IMR-90 (cell line): Measurements from ENCODE around the gene RPL15. TPM values are rescaled to one million over a fixed set of nuclear protein-coding genes. Genes with fewer than 3 reads are reported as not detected.
A peak's percentile ranks its signal among the peaks of the same experiment; 100 is the strongest.

Experiments used
- ATAC-seq: fragments of 200-7000 bp; cut with Tn5 transposase; 2 replicates; pipeline ENCODE4 v1.9.1; 2020; ENCODE audit warnings: low read depth, mild to moderate bottlenecking, moderate library complexity
- BruUV-seq: library from RNA; stranded (reverse); fragments of 400-500 nt; replicated peaks from 2 replicates; lab custom pipeline; 2021; lab: Mats Ljungman, UMichigan
- CTCF ChIA-PET: fragments of 300-600 bp; formaldehyde crosslinking; extraction: SDS; loops from one replicate; lab custom pipeline; 2021; ENCODE audit warnings: antibody characterized with exemption; lab: Yijun Ruan, JAX
- POLR2A ChIA-PET: fragments of 300-600 bp; sonication (Branson Sonifier 250); formaldehyde crosslinking; loops from one replicate; lab custom pipeline; 2022; ENCODE audit warnings: antibody characterized with exemption; ENCODE audit not compliant: unreplicated experiment; lab: Charles Lee
- DNase-seq: peaks from one replicate; pipeline ENCODE4 v3.0.0; 2013
- H2AFZ ChIP-seq: replicated peaks from 2 replicates; pipeline ENCODE3; 2013; ENCODE audit warnings: low read length, mild to moderate bottlenecking; ENCODE audit not compliant: poor library complexity
- H2AK5ac ChIP-seq: 2 replicates; pipeline ENCODE4 v1.6.1; 2013; ENCODE audit warnings: low read depth, low read length, inconsistent platforms
- H2AK9ac ChIP-seq: replicated peaks from 2 replicates; pipeline ENCODE3; 2013; ENCODE audit warnings: mild to moderate bottlenecking, low read depth, low read length, moderate library complexity; ENCODE audit not compliant: poor library complexity
- H2BK120ac ChIP-seq: 2 replicates; pipeline ENCODE4 v1.6.1; 2013; ENCODE audit warnings: low read depth, low read length, inconsistent platforms
- H2BK15ac ChIP-seq: 3 replicates; pipeline ENCODE4 v1.6.1; 2013; ENCODE audit warnings: low read depth, low read length, inconsistent platforms
- H2BK20ac ChIP-seq: 2 replicates; pipeline ENCODE4 v1.6.1; 2013; ENCODE audit warnings: low read depth, mild to moderate bottlenecking, inconsistent platforms, low read length, moderate library complexity
- H2BK5ac ChIP-seq: 2 replicates; pipeline ENCODE4 v1.6.1; 2013; ENCODE audit warnings: mild to moderate bottlenecking, low read depth, low read length, inconsistent platforms; ENCODE audit not compliant: poor library complexity, severe bottlenecking
- H3K14ac ChIP-seq: replicated peaks from 2 replicates; pipeline ENCODE4 v1.6.1; 2013; ENCODE audit warnings: low read depth, low read length, inconsistent platforms
- H3K18ac ChIP-seq: 2 replicates; pipeline ENCODE4 v1.6.1; 2013; ENCODE audit warnings: low read depth, low read length, control low read depth
- H3K23ac ChIP-seq: 2 replicates; pipeline ENCODE4 v1.6.1; 2013; ENCODE audit warnings: low read depth, low read length, inconsistent platforms
- H3K27ac ChIP-seq: 2 replicates; pipeline ENCODE4 v1.5.1; 2013; ENCODE audit warnings: mild to moderate bottlenecking, control low read depth, low read length; ENCODE audit not compliant: insufficient read depth
- H3K27me3 ChIP-seq: 2 replicates; pipeline ENCODE4 v1.6.1; 2013; ENCODE audit warnings: low read length; ENCODE audit not compliant: control insufficient read depth, insufficient read depth
- H3K36me3 ChIP-seq: 2 replicates; pipeline ENCODE4 v1.6.1; 2013; ENCODE audit warnings: low read length, mixed read lengths; ENCODE audit not compliant: control insufficient read depth, insufficient read depth
- H3K4ac ChIP-seq: 2 replicates; pipeline ENCODE4 v1.6.1; 2013; ENCODE audit warnings: low read depth, low read length, inconsistent platforms
- H3K4me1 ChIP-seq: 2 replicates; pipeline ENCODE4 v1.6.1; 2013; ENCODE audit warnings: low read length, mixed read lengths; ENCODE audit not compliant: control insufficient read depth, insufficient read depth
- H3K4me2 ChIP-seq: 2 replicates; pipeline ENCODE4 v1.6.1; 2013; ENCODE audit warnings: low read depth, mild to moderate bottlenecking, control low read depth, low read length, moderate library complexity
- H3K4me3 ChIP-seq: 2 replicates; pipeline ENCODE4 v1.5.1; 2013; ENCODE audit warnings: low read depth, mild to moderate bottlenecking, control low read depth, low read length, moderate library complexity; ENCODE audit not compliant: insufficient read depth
- H3K56ac ChIP-seq: 2 replicates; pipeline ENCODE4 v1.6.1; 2013; ENCODE audit warnings: low read length, inconsistent platforms; ENCODE audit not compliant: insufficient read depth; ENCODE audit errors: extremely low read depth
- H3K79me1 ChIP-seq, 2 experiments: 2 replicates each; pipeline ENCODE4 v1.6.1; 2013; ENCODE audit warnings: low read length in 2 of 2, inconsistent platforms in 1 of 2, low read depth in 1 of 2
- H3K9ac ChIP-seq: 2 replicates; pipeline ENCODE4 v1.6.1; 2013; ENCODE audit warnings: low read depth, low read length, control low read depth
- H3K9me1 ChIP-seq: 2 replicates; pipeline ENCODE4 v1.6.1; 2013; ENCODE audit warnings: low read length, inconsistent platforms; ENCODE audit not compliant: insufficient read depth
- H3K9me3 ChIP-seq: 2 replicates; pipeline ENCODE4 v1.6.1; 2013; ENCODE audit warnings: low read length; ENCODE audit not compliant: control insufficient read depth, insufficient read depth
- H4K20me1 ChIP-seq: 2 replicates; pipeline ENCODE4 v1.6.1; 2013; ENCODE audit warnings: low read length, inconsistent platforms; ENCODE audit not compliant: insufficient read depth
- H4K5ac ChIP-seq: 2 replicates; pipeline ENCODE4 v1.6.1; 2013; ENCODE audit warnings: mild to moderate bottlenecking, low read depth, low read length, control low read depth
- H4K8ac ChIP-seq, 2 experiments: 2 replicates each; pipeline ENCODE4 v1.6.1; 2013; ENCODE audit warnings: low read depth in 2 of 2, low read length in 2 of 2, control low read depth in 1 of 2, inconsistent platforms in 1 of 2
- H4K91ac ChIP-seq: 2 replicates; pipeline ENCODE4 v1.6.1; 2013; ENCODE audit warnings: low read depth, low read length, inconsistent platforms; ENCODE audit not compliant: insufficient read depth
- BHLHE40 ChIP-seq: fragments of 150-350 bp; IDR thresholded peaks from 2 replicates; pipeline ENCODE4 v1.6.1; 2016; ENCODE audit warnings: mild to moderate bottlenecking, low read depth, low read length
- CEBPB ChIP-seq: IDR thresholded peaks from 2 replicates; pipeline ENCODE4 v1.6.1; 2012; ENCODE audit warnings: low read depth, low read length, improper control_type of control experiment
- CHD1 ChIP-seq: IDR thresholded peaks from 2 replicates; pipeline ENCODE4 v1.6.1; 2012; ENCODE audit warnings: low read depth, low read length, improper control_type of control experiment
- ELK1 ChIP-seq: fragments of 150-350 bp; IDR thresholded peaks from 2 replicates; pipeline ENCODE4 v1.6.1; 2016; ENCODE audit warnings: low read depth, mild to moderate bottlenecking, low read length, moderate library complexity, borderline replicate concordance
- FOS ChIP-seq: fragments of 150-350 bp; IDR thresholded peaks from 2 replicates; pipeline ENCODE4 v1.6.1; 2016; ENCODE audit warnings: low read depth, low read length
- MAZ ChIP-seq: IDR thresholded peaks from 2 replicates; pipeline ENCODE4 v1.6.1; 2012; ENCODE audit warnings: low read depth, mild to moderate bottlenecking, low read length, improper control_type of control experiment, moderate library complexity, borderline replicate concordance
- MXI1 ChIP-seq: IDR thresholded peaks from 2 replicates; pipeline ENCODE4 v1.6.1; 2012; ENCODE audit warnings: low read depth, mild to moderate bottlenecking, low read length, moderate library complexity, borderline replicate concordance
- NFE2L2 ChIP-seq: fragments of 150-350 bp; IDR thresholded peaks from 2 replicates; pipeline ENCODE4 v1.6.1; 2016; ENCODE audit warnings: low read depth, mild to moderate bottlenecking, low read length
- RCOR1 ChIP-seq: IDR thresholded peaks from 2 replicates; pipeline ENCODE4 v1.6.1; 2012; ENCODE audit warnings: mild to moderate bottlenecking, low read length, improper control_type of control experiment; ENCODE audit not compliant: insufficient replicate concordance
- RFX5 ChIP-seq: IDR thresholded peaks from 2 replicates; pipeline ENCODE4 v1.8.0; 2012; ENCODE audit warnings: low read depth, mild to moderate bottlenecking, low read length, moderate library complexity
- SMC3 ChIP-seq: fragments of 150-350 bp; IDR thresholded peaks from 2 replicates; pipeline ENCODE4 v1.6.1; 2016; ENCODE audit warnings: low read depth, mild to moderate bottlenecking, antibody characterized with exemption, low read length, moderate library complexity
- USF2 ChIP-seq: fragments of 150-350 bp; IDR thresholded peaks from 2 replicates; pipeline ENCODE4 v1.6.1; 2017; ENCODE audit warnings: mild to moderate bottlenecking, antibody characterized with exemption, low read length, low read depth
- WGBS, 2 experiments: methylation state at CpG; one replicate each; pipeline versions ENCODE4 v1.1.5 to v1.1.7; 2013; ENCODE audit warnings: missing lambda C conversion rate in 2 of 2; ENCODE audit not compliant: insufficient read length in 1 of 2; ENCODE audit errors: extremely low coverage in 2 of 2; 5-methylcytosine and 5-hydroxymethylcytosine counted together
- dilution Hi-C: fragments of 300-500 bp; cut with HindIII; formaldehyde crosslinking; loops from one replicate; pipeline ENCODE4 v1.14.3; 2018; ENCODE audit warnings: low sequenced_read_pairs; ENCODE audit not compliant: unreplicated experiment
- in situ Hi-C: fragments of 300-500 bp; cut with MboI; formaldehyde crosslinking; loops from 3 replicates; pipeline ENCODE4 v1.14.3; 2019; ENCODE audit warnings: low sequenced_read_pairs, inconsistent platforms, mixed read lengths
- intact Hi-C: fragments of 100-400 bp; cut with micrococcal nuclease; formaldehyde crosslinking; loops from 2 replicates; pipeline ENCODE4 v1.10.0; 2022
- polyA plus RNA-seq, 3 experiments: library from polyadenylated mRNA; depleted of rRNA; stranded (reverse); fragments of >200 nt; gene quantifications; 2 replicates each; pipeline ENCODE4 v1.2.3, GENCODE V29; 2012; ENCODE audit warnings: low replicate concordance in 1 of 3
- total RNA-seq: library from RNA; depleted of rRNA; stranded (reverse); fragments of >200 nt; gene quantifications from 2 replicates; pipeline ENCODE4 v1.2.3, GENCODE V29; 2012

Gene RPL15
- total and polyA plus RNA-seq, 2 of the 4 experiments (the other 2 are of a cell fraction), result 1,419 to 4,701 TPM

DNA sequence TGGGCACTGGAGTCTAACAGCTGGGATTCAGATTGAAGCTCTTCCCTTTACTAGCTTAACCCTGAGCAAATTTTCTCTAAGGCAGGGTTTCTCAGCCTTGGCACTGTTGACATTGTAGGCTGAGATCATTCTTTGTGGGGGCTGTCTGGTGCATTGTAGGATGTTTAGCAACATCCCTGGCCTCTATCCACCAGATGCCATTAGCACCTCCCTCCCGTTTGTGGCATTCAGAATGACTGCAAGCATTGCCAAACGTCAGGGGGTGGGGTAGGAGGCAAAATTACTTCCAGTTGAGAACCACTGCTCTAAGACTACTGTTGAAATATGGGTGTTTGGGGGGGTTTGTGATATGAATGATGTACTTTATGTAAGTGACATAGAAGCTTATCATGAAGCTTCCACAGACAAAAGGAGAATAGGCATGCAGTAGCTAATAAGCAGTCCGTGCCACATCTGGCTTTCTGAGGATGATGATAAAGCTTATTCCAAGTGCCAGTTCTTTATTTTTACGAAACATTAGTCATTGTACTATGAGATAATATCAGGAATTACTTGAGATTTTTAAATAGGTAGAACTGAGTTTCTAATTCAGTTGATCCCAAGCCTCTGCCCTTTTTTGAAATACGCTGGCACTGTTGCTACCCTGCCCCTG, 39.5 kb upstream of the RPL15 start:
- peaks cover 6% of the 10 kb centered on the region; the same call in 1 of the 2 replicates for H3K36me3 ChIP-seq
- ATAC-seq (peak; percentile 61), DNase-seq (peak; percentile 81)
- H2BK20ac ChIP-seq, result no peak overlapping the region
- no peaks in the 10 kb centered on the region for H3K9me3 ChIP-seq
- TF ChIP-seq BHLHE40, result peak; percentile 51; the same call in 1 of the 2 replicates
- TF ChIP-seq SMC3, result 0 out of 2 replicates have a peak, but pooled peaks have one; percentile 11
- TF ChIP-seq CEBPB, result peak; percentile 95
- TF ChIP-seq MAZ, result peak; percentile 72; the same call in 1 of the 2 replicates
- no peak for TF ChIP-seq RFX5
- no peak for TF ChIP-seq USF2
- no peak for TF ChIP-seq NFE2L2
- no peak for TF ChIP-seq CHD1
- TF ChIP-seq MXI1, result no peak
- peak; percentile 13; the same call in 1 of the 2 replicates for TF ChIP-seq FOS
- TF ChIP-seq RCOR1, result no peak
- TF ChIP-seq ELK1, result no peak
- CTCF ChIA-PET, result interaction anchor here (1.6 kb wide), 1 partner anchor 11 kb away, joined by 5 read pairs; no protein-coding TSS in a partner anchor
- in situ Hi-C loops, result loop anchor here (25.0 kb wide), 2 partner anchors 360 to 810 kb away; no protein-coding TSS in a partner anchor
- H2BK120ac ChIP-seq, result no peak overlapping the region
- H3K9ac ChIP-seq, result no peak overlapping the region
- no peak overlapping the region for H4K8ac ChIP-seq
- H2BK15ac ChIP-seq, result no peak overlapping the region
- no peak overlapping the region for H4K5ac ChIP-seq
- peaks cover 19 to 75% of the 10 kb centered on the region in 2 experiments for H3K79me1 ChIP-seq
- no peak overlapping the region for H3K23ac ChIP-seq
- dilution Hi-C loops, result no loop called here
- H3K9me1 ChIP-seq, result peaks cover 5% of the 10 kb centered on the region
- H3K4ac ChIP-seq, result no peak overlapping the region
- H2BK5ac ChIP-seq, result no peak overlapping the region
- H2AFZ ChIP-seq, result no peak overlapping the region
- POLR2A ChIA-PET, result interaction anchor here (1.5 kb wide), 1 partner anchor 39 kb away, joined by 6 read pairs; the partner anchor contains the start of genes NKIRAS1 and RPL15
- no CpG with 5 or more reads among the region's 5 CpGs for WGBS, 2 experiments
- BruUV-seq, result no TSS peak
- H3K4me3 ChIP-seq, result no peak overlapping the region
- H3K27me3 ChIP-seq, result no peaks in the 10 kb centered on the region
- peaks cover 16% of the 10 kb centered on the region for H3K4me1 ChIP-seq
- no peak overlapping the region for H3K27ac ChIP-seq
- peaks cover 40% of the 10 kb centered on the region for H4K20me1 ChIP-seq
- H3K18ac ChIP-seq, result no peak overlapping the region
- H3K56ac ChIP-seq, result no peak overlapping the region
- H2AK9ac ChIP-seq, result no peak overlapping the region
- H2AK5ac ChIP-seq, result no peak overlapping the region
- intact Hi-C loops, result loop anchor here (10.0 kb wide), 2 partner anchors 163 to 673 kb away; partner anchors contain the start of gene UBE2E2
- H4K91ac ChIP-seq, result no peak overlapping the region
- H3K14ac ChIP-seq, result no peak overlapping the region
- H3K4me2 ChIP-seq, result peak overlapping the region; percentile 28; the same call in 1 of the 2 replicates
